Tibial artery (tissue), 4 donors: Measurements from ENCODE around the gene OR2J3.

Source experiments
- DNase-seq, 2 donors: peaks; one replicate each; pipeline ENCODE4 v3.0.0-alpha.2; 2019
- H3K27ac ChIP-seq, 2 donors: fragments of 200-600 bp; sonication (generic) in 1 of 2; 1 replicate in 1 of 2; 2 replicates in 1 of 2; pipeline ENCODE4 v1.5.1; 2018 to 2019; ENCODE audit warnings: mild to moderate bottlenecking in 1 of 2
- H3K27me3 ChIP-seq, 2 donors: fragments of 200-600 bp; sonication (generic) in 1 of 2; one replicate each; pipeline versions ENCODE4 v1.5.1 to v1.6.0; 2016 to 2019
- H3K36me3 ChIP-seq, 3 donors: fragments of 200-600 bp; sonication (generic) in 2 of 3; one replicate each; pipeline ENCODE4 v1.5.1; 2016 to 2019; ENCODE audit warnings: mild to moderate bottlenecking in 2 of 3
- H3K4me1 ChIP-seq, 4 donors: fragments of 200-600 bp; sonication (generic) in 2 of 4; 1 replicate in 3 of 4; 2 replicates in 1 of 4; pipeline ENCODE4 v1.5.1; 2016 to 2019
- H3K4me3 ChIP-seq, 2 donors: fragments of 200-600 bp; sonication (generic) in 1 of 2; 1 replicate in 1 of 2; 2 replicates in 1 of 2; pipeline ENCODE4 v1.5.1; 2018 to 2019; ENCODE audit warnings: mild to moderate bottlenecking in 2 of 2
- H3K9me3 ChIP-seq, 3 donors: fragments of 200-600 bp; sonication (generic) in 1 of 3; one replicate each; pipeline ENCODE4 v1.5.1; 2016 to 2019
- CTCF ChIP-seq, 2 experiments: fragments of 200-600 bp in 1 of 2; fragments of 450-650 bp in 1 of 2; IDR thresholded peaks; one replicate each; pipeline ENCODE4 v1.5.1; 2017 to 2019; ENCODE audit warnings: antibody characterized with exemption in 2 of 2, mild to moderate bottlenecking in 1 of 2, moderate library complexity in 1 of 2
- intact Hi-C: fragments of 100-400 bp; cut with DNase I; formaldehyde crosslinking; loops from one replicate; pipeline ENCODE4 v1.15.0; 2023; ENCODE audit warnings: low total_unique reads

The OR2J3 gene

GRCh38 chr6:29107758-29108157 is at the start of gene OR2J3:
OR2J3 (plus strand) TSS chr6:29108058; CDS start chr6:29111891, 3,833 bp downstream.
- intact Hi-C loops = no loop called here
- no peak for TF ChIP-seq CTCF (IDR thresholded peaks at IDR 0.05)
- H3K4me3 ChIP-seq = no peak within 1 kb of the TSS
- no peaks in the 10 kb centered on the region for H3K27me3 ChIP-seq
- no peaks in the 10 kb centered on the region for H3K4me1 ChIP-seq
- H3K27ac ChIP-seq = no peak within 1 kb of the TSS
- no peaks in the 10 kb centered on the region for H3K9me3 ChIP-seq
- no peaks in the 10 kb centered on the region for H3K36me3 ChIP-seq
- no peak for DNase-seq

- no peak overlapping the region for H3K4me3 ChIP-seq
- H3K36me3 ChIP-seq = no peaks in the 10 kb centered on the region
- no peak for TF ChIP-seq CTCF (IDR thresholded peaks at IDR 0.05)
- H3K27ac ChIP-seq = no peak overlapping the region
- no peak for DNase-seq
- intact Hi-C loops = no loop called here
- no peaks in the 10 kb centered on the region for H3K27me3 ChIP-seq
- H3K9me3 ChIP-seq = no peaks in the 10 kb centered on the region
- H3K4me1 ChIP-seq = no peaks in the 10 kb centered on the region
Measured at GRCh38 chr6:29071831-29072723, 35.8 kb upstream of the OR2J3 start.

GRCh38 chr6:29079203-29079602 is 28.7 kb upstream of the OR2J3 start:
- Histone ChIP-seq H3K4me1 (no peaks in the 10 kb centered on the region), H3K27me3 (no peaks in the 10 kb centered on the region), H3K9me3 (no peaks in the 10 kb centered on the region), H3K27ac (no peak overlapping the region), H3K4me3 (no peak overlapping the region), H3K36me3 (no peaks in the 10 kb centered on the region)
- intact Hi-C loops = no loop called here
- TF ChIP-seq CTCF (IDR thresholded peaks at IDR 0.05) = no peak
- DNase-seq = no peak

- H3K27me3 ChIP-seq = no peaks in the 10 kb centered on the region
- no peaks in the 10 kb centered on the region for H3K9me3 ChIP-seq
- intact Hi-C loops = no loop called here
- no peaks in the 10 kb centered on the region for H3K4me1 ChIP-seq
- no peak overlapping the region for H3K27ac ChIP-seq
- H3K4me3 ChIP-seq = no peak overlapping the region
- DNase-seq = no peak
- no peaks in the 10 kb centered on the region for H3K36me3 ChIP-seq
- TF ChIP-seq CTCF (IDR thresholded peaks at IDR 0.05) = no peak
Measured at GRCh38 chr6:29081312-29081711, 26.5 kb upstream of the OR2J3 start.

GRCh38 chr6:29082457-29082856 is 25.4 kb upstream of the OR2J3 start:
- Histone ChIP-seq H3K4me1 (no peaks in the 10 kb centered on the region), H3K9me3 (no peaks in the 10 kb centered on the region), H3K27ac (no peak overlapping the region), H3K36me3 (no peaks in the 10 kb centered on the region), H3K4me3 (no peak overlapping the region), H3K27me3 (no peaks in the 10 kb centered on the region)
- no peak for TF ChIP-seq CTCF (IDR thresholded peaks at IDR 0.05)
- DNase-seq = no peak
- intact Hi-C loops = no loop called here
